GM12865 (cell line): ENCODE results near the gene MTHFD1L.
"Not testable (repeated sequence)": the region's sequence is repeated elsewhere in the genome, so short reads cannot be mapped to it uniquely, and the experiment has no call there.

Experiments
- DNase-seq: peaks from one replicate; pipeline ENCODE4 v3.0.0; 2010; ENCODE audit warnings: low read depth
- H3K4me3 ChIP-seq: 2 replicates; pipeline ENCODE4 v1.5.1; 2011; ENCODE audit warnings: mild to moderate bottlenecking, low read depth, low read length, control low read depth
- CTCF ChIP-seq: IDR thresholded peaks from 2 replicates; pipeline ENCODE4 v1.5.1; 2011; ENCODE audit warnings: low read length, control low read depth, low read depth, inconsistent platforms; ENCODE audit not compliant: insufficient read depth; ENCODE audit errors: missing control alignments

The MTHFD1L gene

GRCh38 chr6:151034825-151035781 is 169.6 kb downstream of the MTHFD1L start:
- H3K4me3 ChIP-seq, result no peak overlapping the region
- no peak for DNase-seq
- TF ChIP-seq CTCF, result no peak

DNA sequence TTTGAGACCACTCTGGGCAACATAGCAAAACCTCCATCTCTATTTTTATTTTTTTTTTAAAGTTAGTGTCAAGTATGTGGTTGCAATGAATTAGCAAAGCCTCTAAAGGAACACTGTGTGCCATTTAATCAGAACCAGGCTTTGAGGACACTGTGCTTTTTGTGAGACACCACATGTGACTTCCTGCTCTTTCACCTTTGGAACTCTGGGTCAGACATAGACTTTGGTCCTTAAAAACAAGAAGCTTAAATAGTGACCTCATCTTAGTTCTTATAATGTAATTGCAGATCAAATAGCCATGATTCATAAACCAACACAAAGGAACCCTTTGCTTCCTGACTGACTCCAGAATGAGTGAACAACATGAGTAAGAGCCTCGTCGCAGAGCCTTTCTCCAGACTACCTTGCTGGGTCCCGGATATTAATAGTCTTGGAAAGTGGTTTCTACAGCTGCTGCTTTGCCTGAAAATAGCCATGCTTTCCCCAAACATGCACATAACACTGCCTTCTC is 170.8 kb downstream of the MTHFD1L start:
- H3K4me3 ChIP-seq, DNase-seq: not testable (repeated sequence)

- no peak overlapping the region for H3K4me3 ChIP-seq
- no peak for TF ChIP-seq CTCF
- no peak for DNase-seq
Measured at GRCh38 chr6:151036869-151037680, 171.6 kb downstream of the MTHFD1L start.

GRCh38 chr6:151038616-151039015 is 173.1 kb downstream of the MTHFD1L start:
- no peak overlapping the region for H3K4me3 ChIP-seq
- no peak for DNase-seq
- TF ChIP-seq CTCF, result no peak

GRCh38 chr6:151040888-151041521 is 175.5 kb downstream of the MTHFD1L start:
- not testable (repeated sequence) for H3K4me3 ChIP-seq, DNase-seq

DNA sequence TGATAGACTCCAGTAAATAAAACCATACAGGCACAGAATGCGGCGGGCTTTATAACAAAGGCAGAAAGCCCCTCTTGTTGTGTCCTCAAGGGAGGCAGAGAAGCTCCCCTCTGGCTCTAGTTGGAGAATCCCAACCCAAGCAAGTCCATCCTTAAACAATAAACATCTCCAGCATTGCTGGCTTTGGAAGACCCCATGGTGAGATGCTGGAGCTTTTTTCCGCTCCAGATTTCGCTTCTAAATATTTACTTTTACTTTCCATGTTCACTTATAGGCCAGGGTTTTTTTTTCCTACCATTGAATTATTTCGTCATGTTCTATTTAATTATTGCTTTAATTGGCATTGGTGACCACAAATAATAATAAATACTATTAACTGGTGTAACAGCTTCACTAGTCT is 176.2 kb downstream of the MTHFD1L start:
- no peak overlapping the region for H3K4me3 ChIP-seq
- DNase-seq, result no peak
- no peak for TF ChIP-seq CTCF

DNA sequence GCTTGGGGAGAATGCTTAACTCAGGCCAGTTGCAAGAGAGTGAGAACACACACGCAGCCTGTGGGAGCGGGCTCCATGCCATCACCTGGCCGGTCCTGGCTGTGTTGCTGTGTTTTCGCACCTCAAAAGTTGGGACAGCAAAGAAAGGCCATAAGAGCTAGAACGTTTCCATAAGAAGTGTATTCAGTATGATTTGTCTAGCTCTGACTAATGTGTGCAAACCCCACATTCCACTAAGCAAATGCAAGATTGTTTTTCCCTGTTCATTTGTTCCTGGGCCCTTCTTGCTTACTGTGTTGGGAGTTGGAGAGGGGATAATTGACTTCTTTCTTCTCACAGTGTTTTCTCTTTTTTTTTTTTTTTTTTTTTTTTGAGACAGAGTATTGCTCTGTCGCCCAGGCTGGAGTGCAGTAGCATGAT is 177.4 kb downstream of the MTHFD1L start:
- H3K4me3 ChIP-seq, DNase-seq: not testable (repeated sequence)

- TF ChIP-seq CTCF, result no peak
- no peak overlapping the region for H3K4me3 ChIP-seq
- no peak for DNase-seq
Measured at GRCh38 chr6:151043944-151044343, 178.4 kb downstream of the MTHFD1L start.
